Measurements from ENCODE around the gene TSPAN6. TPM values are rescaled to one million over a fixed set of nuclear protein-coding genes. Genes with fewer than 3 reads are reported as not detected.
A peak's percentile ranks its signal among the peaks of the same experiment; 100 is the strongest.

TSPAN6 gene
- total and polyA plus RNA-seq, 2 of the 13 experiments (the other 11 are each of a cell fraction or from before 2014, with no cell fraction given) = 78.9 to 133 TPM

DNA sequence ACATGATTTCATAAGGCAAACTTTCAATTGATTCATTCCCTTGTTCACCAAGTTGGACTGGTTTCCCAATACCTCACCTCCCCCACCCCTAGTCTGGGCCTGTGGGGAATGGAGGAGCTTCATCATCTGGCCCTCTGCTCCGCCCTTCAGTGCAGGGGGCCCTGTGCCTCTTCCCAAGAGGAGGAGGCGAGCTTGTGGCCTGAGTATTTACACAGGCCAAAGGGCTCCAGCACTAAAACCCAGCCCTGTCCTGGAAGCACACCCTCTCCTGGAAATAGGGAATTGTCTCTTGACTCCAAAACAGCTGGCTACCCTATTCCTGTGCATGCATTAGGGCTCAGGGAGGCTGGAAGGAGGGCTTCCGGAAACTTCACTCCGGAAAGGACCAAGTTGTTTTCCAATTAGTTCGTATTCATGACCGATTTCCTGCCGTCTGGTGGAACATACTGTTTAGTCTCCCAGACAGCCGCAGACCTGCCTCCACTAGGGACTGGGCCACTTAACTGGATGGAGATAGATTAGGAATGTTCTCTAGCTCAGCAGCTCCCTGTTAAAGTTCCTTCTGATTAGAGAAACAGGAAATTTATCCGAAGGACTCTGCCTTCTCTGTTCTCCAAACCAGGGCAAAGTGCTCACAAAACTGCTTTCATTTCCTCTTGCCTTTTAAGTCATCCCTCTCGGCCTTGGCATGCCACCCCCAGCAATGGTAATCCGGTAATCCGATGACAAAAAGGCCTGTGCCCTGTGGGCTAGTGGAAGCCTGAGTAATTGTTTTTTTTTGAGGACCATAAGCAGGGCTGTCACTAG lies 13.1 kb upstream of the TSPAN6 start (continued):
- TF ChIP-seq ZNF546 (CRISPR knock-in tag; conservative IDR thresholded peaks at IDR 0.05) = no peak
- no peak for TF ChIP-seq ZNF501 (CRISPR knock-in tag; IDR thresholded peaks at IDR 0.05)
- peak; percentile 63 for TF ChIP-seq POLR2G (IDR thresholded peaks at IDR 0.05; ENCODE audit: low read depth, low read length)
- TF ChIP-seq GTF2F1 (IDR thresholded peaks at IDR 0.05; ENCODE audit: low read length) = no peak
- TF ChIP-seq HNF4A (CRISPR knock-in tag; IDR thresholded peaks at IDR 0.05) = peak; percentile 63
- no peak for TF ChIP-seq CENPX (CRISPR knock-in tag; IDR thresholded peaks at IDR 0.05)
- TF ChIP-seq, protein P1, sequence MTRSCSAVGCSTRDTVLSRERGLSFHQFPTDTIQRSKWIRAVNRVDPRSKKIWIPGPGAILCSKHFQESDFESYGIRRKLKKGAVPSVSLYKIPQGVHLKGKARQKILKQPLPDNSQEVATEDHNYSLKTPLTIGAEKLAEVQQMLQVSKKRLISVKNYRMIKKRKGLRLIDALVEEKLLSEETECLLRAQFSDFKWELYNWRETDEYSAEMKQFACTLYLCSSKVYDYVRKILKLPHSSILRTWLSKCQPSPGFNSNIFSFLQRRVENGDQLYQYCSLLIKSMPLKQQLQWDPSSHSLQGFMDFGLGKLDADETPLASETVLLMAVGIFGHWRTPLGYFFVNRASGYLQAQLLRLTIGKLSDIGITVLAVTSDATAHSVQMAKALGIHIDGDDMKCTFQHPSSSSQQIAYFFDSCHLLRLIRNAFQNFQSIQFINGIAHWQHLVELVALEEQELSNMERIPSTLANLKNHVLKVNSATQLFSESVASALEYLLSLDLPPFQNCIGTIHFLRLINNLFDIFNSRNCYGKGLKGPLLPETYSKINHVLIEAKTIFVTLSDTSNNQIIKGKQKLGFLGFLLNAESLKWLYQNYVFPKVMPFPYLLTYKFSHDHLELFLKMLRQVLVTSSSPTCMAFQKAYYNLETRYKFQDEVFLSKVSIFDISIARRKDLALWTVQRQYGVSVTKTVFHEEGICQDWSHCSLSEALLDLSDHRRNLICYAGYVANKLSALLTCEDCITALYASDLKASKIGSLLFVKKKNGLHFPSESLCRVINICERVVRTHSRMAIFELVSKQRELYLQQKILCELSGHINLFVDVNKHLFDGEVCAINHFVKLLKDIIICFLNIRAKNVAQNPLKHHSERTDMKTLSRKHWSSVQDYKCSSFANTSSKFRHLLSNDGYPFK (CRISPR knock-in tag; IDR thresholded peaks at IDR 0.05; ENCODE audit: borderline replicate concordance) = no peak
- no peak for TF ChIP-seq SCMH1 (CRISPR knock-in tag; IDR thresholded peaks at IDR 0.05; ENCODE audit: borderline replicate concordance)
- TF ChIP-seq POLR2AphosphoS5 (IDR thresholded peaks at IDR 0.05; ENCODE audit: low read depth, low read length) = 0 out of 2 replicates have a peak, but pooled peaks have one; percentile 25
- TF ChIP-seq, protein P2, sequence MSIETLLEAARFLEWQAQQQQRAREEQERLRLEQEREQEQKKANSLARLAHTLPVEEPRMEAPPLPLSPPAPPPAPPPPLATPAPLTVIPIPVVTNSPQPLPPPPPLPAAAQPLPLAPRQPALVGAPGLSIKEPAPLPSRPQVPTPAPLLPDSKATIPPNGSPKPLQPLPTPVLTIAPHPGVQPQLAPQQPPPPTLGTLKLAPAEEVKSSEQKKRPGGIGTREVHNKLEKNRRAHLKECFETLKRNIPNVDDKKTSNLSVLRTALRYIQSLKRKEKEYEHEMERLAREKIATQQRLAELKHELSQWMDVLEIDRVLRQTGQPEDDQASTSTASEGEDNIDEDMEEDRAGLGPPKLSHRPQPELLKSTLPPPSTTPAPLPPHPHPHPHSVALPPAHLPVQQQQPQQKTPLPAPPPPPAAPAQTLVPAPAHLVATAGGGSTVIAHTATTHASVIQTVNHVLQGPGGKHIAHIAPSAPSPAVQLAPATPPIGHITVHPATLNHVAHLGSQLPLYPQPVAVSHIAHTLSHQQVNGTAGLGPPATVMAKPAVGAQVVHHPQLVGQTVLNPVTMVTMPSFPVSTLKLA (IDR thresholded peaks at IDR 0.05) = no peak
- no peak for TF ChIP-seq RBM39 (IDR thresholded peaks at IDR 0.05; ENCODE audit: low read depth, low read length, poor library complexity, severe bottlenecking)
- no peak for TF ChIP-seq ZNF749 (CRISPR knock-in tag; IDR thresholded peaks at IDR 0.05; ENCODE audit: borderline replicate concordance)
- TF ChIP-seq ETV6 (CRISPR knock-in tag; conservative IDR thresholded peaks at IDR 0.05) = no peak
- 0 out of 2 replicates have a peak, but pooled peaks have one; percentile 28 for TF ChIP-seq KDM4B (CRISPR knock-in tag; IDR thresholded peaks at IDR 0.05)
- TF ChIP-seq SIX4 (CRISPR knock-in tag; IDR thresholded peaks at IDR 0.05) = no peak
- no peak for TF ChIP-seq ZBTB38 (CRISPR knock-in tag; IDR thresholded peaks at IDR 0.05)
- TF ChIP-seq HOXA7 (CRISPR knock-in tag; IDR thresholded peaks at IDR 0.05) = no peak
- TF ChIP-seq, protein P3, sequence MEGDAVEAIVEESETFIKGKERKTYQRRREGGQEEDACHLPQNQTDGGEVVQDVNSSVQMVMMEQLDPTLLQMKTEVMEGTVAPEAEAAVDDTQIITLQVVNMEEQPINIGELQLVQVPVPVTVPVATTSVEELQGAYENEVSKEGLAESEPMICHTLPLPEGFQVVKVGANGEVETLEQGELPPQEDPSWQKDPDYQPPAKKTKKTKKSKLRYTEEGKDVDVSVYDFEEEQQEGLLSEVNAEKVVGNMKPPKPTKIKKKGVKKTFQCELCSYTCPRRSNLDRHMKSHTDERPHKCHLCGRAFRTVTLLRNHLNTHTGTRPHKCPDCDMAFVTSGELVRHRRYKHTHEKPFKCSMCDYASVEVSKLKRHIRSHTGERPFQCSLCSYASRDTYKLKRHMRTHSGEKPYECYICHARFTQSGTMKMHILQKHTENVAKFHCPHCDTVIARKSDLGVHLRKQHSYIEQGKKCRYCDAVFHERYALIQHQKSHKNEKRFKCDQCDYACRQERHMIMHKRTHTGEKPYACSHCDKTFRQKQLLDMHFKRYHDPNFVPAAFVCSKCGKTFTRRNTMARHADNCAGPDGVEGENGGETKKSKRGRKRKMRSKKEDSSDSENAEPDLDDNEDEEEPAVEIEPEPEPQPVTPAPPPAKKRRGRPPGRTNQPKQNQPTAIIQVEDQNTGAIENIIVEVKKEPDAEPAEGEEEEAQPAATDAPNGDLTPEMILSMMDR (CRISPR knock-in tag; IDR thresholded peaks at IDR 0.05) = 0 out of 2 replicates have a peak, but pooled peaks have one; percentile 13

Data from HepG2 (cell line).